Right lobe of liver (tissue), 6 donors: ENCODE data around the gene CABP2. TPM values are rescaled to one million over a fixed set of nuclear protein-coding genes. Genes with fewer than 3 reads are reported as not detected.
"Not testable (repeated sequence)": the region's sequence is repeated elsewhere in the genome, so short reads cannot be mapped to it uniquely, and the experiment has no call there.

ENCODE experiments used
- ATAC-seq, 4 donors: fragments of 200-7000 bp; cut with Tn5 transposase; one replicate each; pipeline ENCODE4 v1.9.1; 2020; ENCODE audit warnings: mild to moderate bottlenecking in 4 of 4, moderate library complexity in 4 of 4
- DNase-seq, 3 donors: peaks; one replicate each; pipeline ENCODE4 v3.0.0-alpha.2; 2020
- H3K27ac ChIP-seq, 3 donors: fragments of 200-600 bp; one replicate each; pipeline ENCODE4 v1.8.0; 2022
- H3K27me3 ChIP-seq, 2 donors: fragments of 200-600 bp; one replicate each; pipeline ENCODE4 v1.8.0; 2022
- H3K36me3 ChIP-seq, 4 donors: fragments of 200-600 bp; sonication (generic) in 1 of 4; one replicate each; pipeline versions ENCODE4 v1.5.1 to v1.8.0; 2017 to 2022; ENCODE audit warnings: control low read depth in 1 of 4
- H3K4me1 ChIP-seq, 4 donors: fragments of 200-600 bp; sonication (generic) in 1 of 4; one replicate each; pipeline versions ENCODE4 v1.5.1 to v1.8.0; 2017 to 2022; ENCODE audit warnings: control low read depth in 1 of 4
- H3K4me3 ChIP-seq, 3 donors: fragments of 200-600 bp; one replicate each; pipeline ENCODE4 v1.8.0; 2022
- H3K9me3 ChIP-seq, 4 donors: fragments of 200-600 bp; sonication (generic) in 1 of 4; one replicate each; pipeline versions ENCODE4 v1.5.1 to v1.8.0; 2017 to 2022; ENCODE audit warnings: control low read depth in 1 of 4
- CTCF ChIP-seq, 4 donors: fragments of 200-600 bp in 3 of 4; fragments of 450-650 bp in 1 of 4; IDR thresholded peaks; one replicate each; pipeline versions ENCODE4 v1.5.1 to v1.8.0; 2016 to 2022; ENCODE audit warnings: antibody characterized with exemption in 4 of 4, mild to moderate bottlenecking in 2 of 4
- POLR2A ChIP-seq: fragments of 450-650 bp; IDR thresholded peaks from one replicate; pipeline ENCODE4 v1.6.1; 2017; ENCODE audit warnings: antibody characterized with exemption, mild to moderate bottlenecking
- WGBS: methylation state at CpG from one replicate; pipeline ENCODE4 v1.1.6; 2018; ENCODE audit warnings: low coverage, low lambda C conversion rate; ENCODE audit not compliant: insufficient coverage; ENCODE audit errors: missing lambda C conversion rate; 5-methylcytosine and 5-hydroxymethylcytosine counted together
- intact Hi-C, 2 donors: fragments of 100-400 bp; cut with DNase I; formaldehyde crosslinking; loops; one replicate each; pipeline versions ENCODE4 v1.11.2 to v1.14.1; 2022
- total RNA-seq, 6 experiments: library from RNA; depleted of rRNA in 2 of 6; stranded (reverse); fragments of >200 nt in 2 of 6; fragmentation: NEBNext Ultra II Directional in 3 of 6; extraction: Animal tissue kit (Norgen Biotek cat#: 25700) in 3 of 6; gene quantifications; one replicate each; pipeline versions ENCODE4 v1.1.0 to v1.2.4, GENCODE V29; 2016 to 2023
- donor health status: DM: no; HTN: yes; CAD: no.
- donor health status: DM: no; HTN: no; CAD: no.
- donor health status: DM: no; HTN: no; CAD: no.
- donor health status: DM: no; HTN: yes; CAD: no.
- donor health status: DM: no; HTN: yes; CAD: no.

CABP2 gene
- total RNA-seq, 6 experiments from 2014 or later, result not detected

DNA sequence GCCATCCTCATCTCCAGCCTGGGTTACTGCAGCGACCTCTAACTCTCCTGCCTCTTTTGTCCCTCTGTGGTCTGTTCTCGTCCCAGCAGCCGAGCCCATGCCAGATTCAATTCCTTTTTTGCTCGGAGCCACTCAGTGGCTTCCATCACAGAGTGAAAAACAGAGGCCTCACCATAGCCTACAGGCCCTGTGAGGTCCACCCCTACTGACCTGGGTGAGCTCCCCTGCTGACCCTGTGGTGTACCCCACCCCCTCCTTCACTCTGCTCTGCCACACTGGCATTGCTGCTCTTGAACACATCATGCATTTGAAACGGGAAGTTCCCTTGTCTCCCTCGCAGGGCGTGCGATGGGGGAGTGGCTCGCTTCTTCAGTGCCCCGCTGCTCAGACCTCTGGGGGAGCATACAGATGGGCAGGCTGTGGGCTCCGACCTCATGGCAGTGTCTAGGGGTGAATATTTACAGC lies 38.4 kb downstream of the CABP2 start:
- Histone ChIP-seq H3K4me1 (peaks cover 0 to 15% (median 5%) of the 10 kb centered on the region in 4 donors), H3K4me3 (no peak overlapping the region), H3K36me3 (peaks cover 0 to 6% (median 0%) of the 10 kb centered on the region in 4 donors), H3K27me3 (no peaks in the 10 kb centered on the region), H3K27ac (no peak overlapping the region), H3K9me3 (no peaks in the 10 kb centered on the region)
- no peak for TF ChIP-seq POLR2A
- TF ChIP-seq CTCF (IDR thresholded peaks at IDR 0.05), result no peak
- WGBS, result 83% methylated on average over 6 of the region's 11 CpGs
- ATAC-seq (no peak), DNase-seq (peak in 2 of 3 donors; percentile 28 to 50)
- intact Hi-C loops, result no loop called here

- no peaks in the 10 kb centered on the region for H3K9me3 ChIP-seq
- H3K27me3 ChIP-seq, result no peaks in the 10 kb centered on the region
- TF ChIP-seq POLR2A, result no peak
- no peak for TF ChIP-seq CTCF (IDR thresholded peaks at IDR 0.05)
- intact Hi-C loops, result no loop called here
- H3K36me3 ChIP-seq, result peaks cover 0 to 6% (median 0%) of the 10 kb centered on the region in 4 donors
- no peak for DNase-seq
- peaks cover 0 to 15% (median 5%) of the 10 kb centered on the region in 4 donors for H3K4me1 ChIP-seq
- ATAC-seq, result no peak
- peak overlapping the region in 2 of 3 donors; percentile 61 to 66 for H3K4me3 ChIP-seq
- no peak overlapping the region for H3K27ac ChIP-seq
- WGBS, result 87% methylated on average over 14 of the region's 16 CpGs
Measured at GRCh38 chr11:67483831-67484665, 39.2 kb downstream of the CABP2 start.

- 1% methylated on average over 30 of the region's 60 CpGs for WGBS
- Histone ChIP-seq H3K4me3 (peak within 1 kb of the TSS; percentile 54 to 66 (median 61)), H3K27ac (peak within 1 kb of the TSS; percentile 58 to 78 (median 68)), H3K4me1 (peaks cover 0 to 15% (median 5%) of the 10 kb centered on the region in 4 donors), H3K9me3 (no peaks in the 10 kb centered on the region), H3K36me3 (peaks cover 0 to 5% (median 0%) of the 10 kb centered on the region in 4 donors), H3K27me3 (no peaks in the 10 kb centered on the region)
- TF ChIP-seq POLR2A, result peak; percentile 60
- peak in 2 of 4 donors; percentile 14 to 29 for TF ChIP-seq CTCF (IDR thresholded peaks at IDR 0.05)
- ATAC-seq (peak; percentile 98 to 99 (median 98)), DNase-seq (peak; percentile 96 to 98 (median 97))
- intact Hi-C loops, result no loop called here
Measured at GRCh38 chr11:67482827-67483798, 40.1 kb downstream of the CABP2 start, which contains the start of gene AIP. Gene AIP, plus strand, starts transcription at chr11:67483026. Its CDS starts 133 bp downstream, at chr11:67483159.

DNA sequence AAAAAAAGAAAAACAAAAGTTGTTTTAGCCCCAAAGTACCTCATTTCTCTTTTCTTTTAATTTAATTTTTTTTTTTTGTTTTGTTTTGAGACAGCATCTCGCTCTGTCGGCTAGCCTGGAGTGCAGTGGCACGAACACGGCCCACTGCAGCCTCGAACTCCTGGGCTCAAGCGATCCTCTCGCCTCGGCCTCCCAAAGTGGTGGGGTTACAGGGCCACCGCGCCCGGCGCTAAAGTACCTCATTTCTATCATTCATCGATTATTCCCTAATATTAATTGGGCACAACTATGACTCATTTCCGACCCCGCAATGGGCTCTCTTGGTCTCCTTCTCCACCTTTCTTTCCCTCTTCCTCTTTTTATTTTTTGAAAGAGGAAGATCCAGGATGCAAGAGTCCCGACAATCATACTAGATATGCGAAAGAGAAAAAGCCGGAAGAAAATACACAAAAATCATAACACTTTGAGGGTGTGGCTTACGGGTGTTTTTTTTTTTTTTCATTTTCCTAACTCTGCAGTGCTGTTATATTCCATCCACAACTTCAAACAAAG lies 40.9 kb downstream of the CABP2 start:
- intact Hi-C loops, result no loop called here
- peaks cover 0 to 15% (median 5%) of the 10 kb centered on the region in 4 donors for H3K4me1 ChIP-seq
- H3K27ac ChIP-seq, result peak overlapping the region; percentile 58 to 78 (median 68)
- ATAC-seq (peak in 2 of 4 donors; percentile 27 to 31), DNase-seq (no peak)
- 41% methylated on average over 18 of the region's 19 CpGs for WGBS
- no peaks in the 10 kb centered on the region for H3K9me3 ChIP-seq
- H3K27me3 ChIP-seq, result no peaks in the 10 kb centered on the region
- no peaks in the 10 kb centered on the region for H3K36me3 ChIP-seq
- TF ChIP-seq CTCF (IDR thresholded peaks at IDR 0.05) (no peak), POLR2A (no peak)
- peak overlapping the region; percentile 54 to 66 (median 61) for H3K4me3 ChIP-seq

- DNase-seq, ATAC-seq, intact Hi-C loops, H3K27ac ChIP-seq, H3K9me3 ChIP-seq, H3K36me3 ChIP-seq, H3K4me3 ChIP-seq, H3K27me3 ChIP-seq: not testable (repeated sequence)
- 76% methylated on average over 14 of the region's 16 CpGs for WGBS
- H3K4me1 ChIP-seq, result peaks cover 0 to 14% (median 0%) of the 10 kb centered on the region in 4 donors
Measured at GRCh38 chr11:67477344-67478050, 45.7 kb downstream of the CABP2 start.

GRCh38 chr11:67476692-67477091 lies 46.6 kb downstream of the CABP2 start:
- H3K36me3 ChIP-seq, intact Hi-C loops, H3K27me3 ChIP-seq, H3K9me3 ChIP-seq, H3K27ac ChIP-seq, H3K4me3 ChIP-seq, ATAC-seq, DNase-seq: not testable (repeated sequence)
- 76% methylated on average over 9 of the region's 10 CpGs for WGBS
- H3K4me1 ChIP-seq, result peaks cover 0 to 11% (median 0%) of the 10 kb centered on the region in 4 donors
